ENCODE data around the gene NR1D2. TPM values are rescaled to one million over a fixed set of nuclear protein-coding genes. Genes with fewer than 3 reads are reported as not detected.

Gene NR1D2
- total RNA-seq, 3 donors from 2014 or later = 26.2 to 43.8 (median 37.4) TPM

DNA sequence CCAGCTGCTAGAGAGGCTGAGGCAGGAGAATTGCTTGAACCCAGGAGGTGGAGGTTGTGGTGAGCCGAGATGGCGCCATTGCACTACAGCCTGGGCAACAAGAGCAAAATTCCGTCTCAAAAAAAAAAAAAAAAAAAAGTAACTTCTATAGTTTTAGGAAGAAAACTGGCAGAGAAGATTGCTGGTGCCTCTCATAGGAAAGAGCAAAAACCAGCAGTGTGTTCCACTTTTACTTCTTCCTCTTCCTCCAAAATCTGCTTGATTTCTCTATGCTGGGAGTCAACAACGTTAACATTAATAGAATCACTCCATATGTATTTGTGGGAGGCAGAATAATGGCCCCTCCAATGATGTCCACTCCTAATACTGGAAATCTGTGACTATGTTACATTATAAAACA lies 12.5 kb upstream of the NR1D2 start:
- intact Hi-C loops (cut with DNase I; ENCODE audit: low total_unique reads) = no loop called here
- no peak for DNase-seq (ENCODE audit: low spot score in 2 of 2)
- TF ChIP-seq POLR2A (IDR thresholded peaks at IDR 0.05) (no peak), POLR2AphosphoS5 (IDR thresholded peaks at IDR 0.05) (no peak)
- TF ChIP-seq, protein P1, sequence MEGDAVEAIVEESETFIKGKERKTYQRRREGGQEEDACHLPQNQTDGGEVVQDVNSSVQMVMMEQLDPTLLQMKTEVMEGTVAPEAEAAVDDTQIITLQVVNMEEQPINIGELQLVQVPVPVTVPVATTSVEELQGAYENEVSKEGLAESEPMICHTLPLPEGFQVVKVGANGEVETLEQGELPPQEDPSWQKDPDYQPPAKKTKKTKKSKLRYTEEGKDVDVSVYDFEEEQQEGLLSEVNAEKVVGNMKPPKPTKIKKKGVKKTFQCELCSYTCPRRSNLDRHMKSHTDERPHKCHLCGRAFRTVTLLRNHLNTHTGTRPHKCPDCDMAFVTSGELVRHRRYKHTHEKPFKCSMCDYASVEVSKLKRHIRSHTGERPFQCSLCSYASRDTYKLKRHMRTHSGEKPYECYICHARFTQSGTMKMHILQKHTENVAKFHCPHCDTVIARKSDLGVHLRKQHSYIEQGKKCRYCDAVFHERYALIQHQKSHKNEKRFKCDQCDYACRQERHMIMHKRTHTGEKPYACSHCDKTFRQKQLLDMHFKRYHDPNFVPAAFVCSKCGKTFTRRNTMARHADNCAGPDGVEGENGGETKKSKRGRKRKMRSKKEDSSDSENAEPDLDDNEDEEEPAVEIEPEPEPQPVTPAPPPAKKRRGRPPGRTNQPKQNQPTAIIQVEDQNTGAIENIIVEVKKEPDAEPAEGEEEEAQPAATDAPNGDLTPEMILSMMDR (IDR thresholded peaks at IDR 0.05) = no peak
- H3K4me1 ChIP-seq = no peaks in the 10 kb centered on the region
- H3K36me3 ChIP-seq = no peaks in the 10 kb centered on the region
- no peaks in the 10 kb centered on the region for H3K27me3 ChIP-seq
- H3K9me3 ChIP-seq = no peaks in the 10 kb centered on the region
- H3K4me3 ChIP-seq = no peak overlapping the region
- H3K27ac ChIP-seq = no peak overlapping the region

DNA sequence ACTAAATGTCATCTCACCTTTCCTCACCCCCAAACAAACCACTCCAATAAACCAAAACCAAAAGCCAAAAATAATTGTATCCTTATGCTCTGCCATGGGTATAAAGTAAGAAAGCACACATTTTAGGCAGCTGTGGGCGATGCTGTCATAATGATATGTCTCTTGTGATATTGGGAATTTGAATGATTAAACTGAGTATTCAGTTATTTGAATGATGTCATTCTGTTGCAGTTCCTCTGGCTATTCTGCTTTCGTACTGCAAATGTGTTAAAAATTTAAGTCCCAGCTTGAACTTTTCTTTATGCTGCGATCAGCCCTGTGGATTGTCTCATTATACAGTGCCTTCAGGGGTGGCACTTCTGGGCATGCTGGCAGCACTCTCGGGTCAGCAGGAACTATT lies 10.8 kb upstream of the NR1D2 start:
- H3K27ac ChIP-seq = no peak overlapping the region
- TF ChIP-seq, protein P1 (IDR thresholded peaks at IDR 0.05) = no peak
- TF ChIP-seq POLR2A (IDR thresholded peaks at IDR 0.05) = no peak
- TF ChIP-seq POLR2AphosphoS5 (IDR thresholded peaks at IDR 0.05) = no peak

DNA sequence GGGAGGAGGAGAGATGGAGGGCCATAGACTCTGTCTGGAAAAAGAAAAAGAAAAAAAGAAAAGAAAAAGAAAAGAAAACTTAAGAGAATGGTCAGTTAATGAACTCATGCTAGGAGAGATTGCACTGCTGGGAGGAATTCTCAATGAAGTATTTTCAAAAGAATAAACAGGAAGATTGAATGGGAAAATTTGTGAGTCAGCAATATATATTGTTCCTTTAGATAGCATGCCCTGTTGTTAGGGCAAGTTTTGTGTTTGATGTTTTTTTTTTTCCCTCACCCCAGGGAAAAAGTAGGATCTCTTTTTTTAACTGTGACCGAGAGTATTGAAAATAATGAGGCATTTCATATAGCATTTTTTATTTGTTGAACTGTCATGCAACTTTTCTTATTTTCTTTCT lies 7.8 kb upstream of the NR1D2 start:
- Histone ChIP-seq H3K9me3 (no peaks in the 10 kb centered on the region), H3K36me3 (no peaks in the 10 kb centered on the region), H3K27me3 (no peaks in the 10 kb centered on the region), H3K4me3 (no peak overlapping the region), H3K27ac (no peak overlapping the region), H3K4me1 (no peaks in the 10 kb centered on the region)
- intact Hi-C loops (cut with DNase I; ENCODE audit: low total_unique reads) = no loop called here
- TF ChIP-seq POLR2A (IDR thresholded peaks at IDR 0.05) = no peak
- TF ChIP-seq, protein P1 (IDR thresholded peaks at IDR 0.05) = no peak
- TF ChIP-seq POLR2AphosphoS5 (IDR thresholded peaks at IDR 0.05) = no peak
- no peak for DNase-seq (ENCODE audit: low spot score in 2 of 2)

More for the DNA sequence above, 10.8 kb upstream of the NR1D2 start:
- no peaks in the 10 kb centered on the region for H3K9me3 ChIP-seq
- H3K27me3 ChIP-seq = no peaks in the 10 kb centered on the region
- no peak overlapping the region for H3K4me3 ChIP-seq
- no peak for DNase-seq (ENCODE audit: low spot score in 2 of 2)
- H3K4me1 ChIP-seq = no peaks in the 10 kb centered on the region
- no peaks in the 10 kb centered on the region for H3K36me3 ChIP-seq
- intact Hi-C loops (cut with DNase I; ENCODE audit: low total_unique reads) = no loop called here

GRCh38 chr3:23938688-23939087 lies 6.4 kb upstream of the NR1D2 start:
- TF ChIP-seq, protein P1 (IDR thresholded peaks at IDR 0.05) = no peak
- TF ChIP-seq POLR2AphosphoS5 (IDR thresholded peaks at IDR 0.05) (no peak), POLR2A (IDR thresholded peaks at IDR 0.05) (no peak)
- no peak for DNase-seq (ENCODE audit: low spot score in 2 of 2)
- H3K9me3 ChIP-seq = no peaks in the 10 kb centered on the region
- no peak overlapping the region for H3K4me3 ChIP-seq
- H3K27ac ChIP-seq = no peak overlapping the region
- intact Hi-C loops (cut with DNase I; ENCODE audit: low total_unique reads) = no loop called here
- no peaks in the 10 kb centered on the region for H3K4me1 ChIP-seq
- H3K36me3 ChIP-seq = no peaks in the 10 kb centered on the region
- no peaks in the 10 kb centered on the region for H3K27me3 ChIP-seq

DNA sequence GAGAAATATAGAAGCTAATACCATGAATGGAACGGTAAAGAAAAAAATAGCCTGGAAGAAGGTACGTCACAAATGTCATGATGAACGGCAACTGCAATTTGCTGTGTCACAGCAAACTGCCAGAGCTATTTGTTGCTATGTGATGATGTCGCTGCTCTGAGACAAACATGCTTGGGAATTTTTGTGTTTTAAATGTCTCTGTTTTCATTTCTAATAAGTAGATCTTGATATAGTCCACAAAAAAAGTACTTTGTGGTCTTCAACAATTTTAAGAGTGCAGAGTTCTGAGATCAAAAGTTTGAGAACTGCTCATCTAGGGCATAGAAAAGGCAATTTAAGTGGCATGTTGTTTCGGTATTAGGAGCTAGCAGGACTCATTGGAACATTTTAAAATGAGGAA lies 4.3 kb upstream of the NR1D2 start:
- no peak for TF ChIP-seq POLR2AphosphoS5 (IDR thresholded peaks at IDR 0.05)
- TF ChIP-seq, protein P1 (IDR thresholded peaks at IDR 0.05) = no peak
- TF ChIP-seq POLR2A (IDR thresholded peaks at IDR 0.05) = no peak
- no peaks in the 10 kb centered on the region for H3K9me3 ChIP-seq
- intact Hi-C loops (cut with DNase I; ENCODE audit: low total_unique reads) = no loop called here
- H3K36me3 ChIP-seq = no peaks in the 10 kb centered on the region
- no peaks in the 10 kb centered on the region for H3K4me1 ChIP-seq
- no peak for DNase-seq (ENCODE audit: low spot score in 2 of 2)
- no peak overlapping the region for H3K4me3 ChIP-seq
- H3K27me3 ChIP-seq = no peaks in the 10 kb centered on the region
- no peak overlapping the region for H3K27ac ChIP-seq

Measured in breast epithelium (tissue), 4 donors.